OCI-LY3 (cell line): ENCODE results near the gene ATXN1L.
"Not testable (repeated sequence)": the region's sequence is repeated elsewhere in the genome, so short reads cannot be mapped to it uniquely, and the experiment has no call there.

Source experiments
- EZH2phosphoT487 ChIP-seq: fragments of 200-600 bp; shearing (Covaris generic); IDR thresholded peaks from 2 replicates; pipeline ENCODE4 v1.6.1; 2018; ENCODE audit warnings: antibody characterized with exemption, mixed run types, low read depth
- TF ChIP-seq, protein P1 (sequence below): fragments of 200-600, 300-600 bp; sonication (generic); IDR thresholded peaks from 2 replicates; pipeline ENCODE4 v1.5.1; 2014; ENCODE audit warnings: antibody characterized with exemption, low read length, low read depth

- TF ChIP-seq, protein P1, sequence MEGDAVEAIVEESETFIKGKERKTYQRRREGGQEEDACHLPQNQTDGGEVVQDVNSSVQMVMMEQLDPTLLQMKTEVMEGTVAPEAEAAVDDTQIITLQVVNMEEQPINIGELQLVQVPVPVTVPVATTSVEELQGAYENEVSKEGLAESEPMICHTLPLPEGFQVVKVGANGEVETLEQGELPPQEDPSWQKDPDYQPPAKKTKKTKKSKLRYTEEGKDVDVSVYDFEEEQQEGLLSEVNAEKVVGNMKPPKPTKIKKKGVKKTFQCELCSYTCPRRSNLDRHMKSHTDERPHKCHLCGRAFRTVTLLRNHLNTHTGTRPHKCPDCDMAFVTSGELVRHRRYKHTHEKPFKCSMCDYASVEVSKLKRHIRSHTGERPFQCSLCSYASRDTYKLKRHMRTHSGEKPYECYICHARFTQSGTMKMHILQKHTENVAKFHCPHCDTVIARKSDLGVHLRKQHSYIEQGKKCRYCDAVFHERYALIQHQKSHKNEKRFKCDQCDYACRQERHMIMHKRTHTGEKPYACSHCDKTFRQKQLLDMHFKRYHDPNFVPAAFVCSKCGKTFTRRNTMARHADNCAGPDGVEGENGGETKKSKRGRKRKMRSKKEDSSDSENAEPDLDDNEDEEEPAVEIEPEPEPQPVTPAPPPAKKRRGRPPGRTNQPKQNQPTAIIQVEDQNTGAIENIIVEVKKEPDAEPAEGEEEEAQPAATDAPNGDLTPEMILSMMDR: not testable (repeated sequence)
- TF ChIP-seq EZH2phosphoT487: not testable (repeated sequence)
Measured at GRCh38 chr16:71831698-71832097, 14.1 kb upstream of the ATXN1L start.
